HG02588 (cell line): ENCODE results near the gene DMRTA2.

Experiments used
- ATAC-seq: cut with Tn5 transposase; IDR thresholded peaks from one replicate; pipeline ENCODE4 v1.9.1; 2021; ENCODE audit warnings: mild to moderate bottlenecking, moderate library complexity; ENCODE audit not compliant: unreplicated experiment

Gene DMRTA2

GRCh38 chr1:50422946-50423669 lies at the start of gene DMRTA2:
DMRTA2 (minus strand) TSS chr1:50423443; CDS start chr1:50421536, 1,907 bp downstream.
- ATAC-seq: no peak

- no peak for ATAC-seq
Measured at GRCh38 chr1:50471967-50472366, 48.7 kb upstream of the DMRTA2 start.

DNA sequence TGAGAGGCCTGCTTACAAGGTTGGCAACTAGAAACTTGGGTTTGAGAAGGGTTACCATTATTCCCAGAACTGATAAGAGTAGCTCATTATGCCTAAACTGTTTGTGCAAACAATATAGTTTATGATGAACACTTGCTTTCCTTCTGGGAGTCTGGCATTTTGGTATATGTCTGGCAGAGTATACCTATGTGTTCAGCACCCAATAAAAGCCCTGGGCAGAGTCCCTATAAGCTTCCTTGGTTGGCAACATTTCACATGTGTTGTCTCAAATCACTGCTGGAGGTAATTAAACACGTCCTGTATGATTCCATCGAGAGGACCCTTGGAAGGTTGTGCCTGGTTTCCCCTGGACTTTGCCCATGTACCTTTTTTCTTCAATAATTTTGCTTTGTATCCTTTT lies 39.7 kb upstream of the DMRTA2 start:
- no peak for ATAC-seq

DNA sequence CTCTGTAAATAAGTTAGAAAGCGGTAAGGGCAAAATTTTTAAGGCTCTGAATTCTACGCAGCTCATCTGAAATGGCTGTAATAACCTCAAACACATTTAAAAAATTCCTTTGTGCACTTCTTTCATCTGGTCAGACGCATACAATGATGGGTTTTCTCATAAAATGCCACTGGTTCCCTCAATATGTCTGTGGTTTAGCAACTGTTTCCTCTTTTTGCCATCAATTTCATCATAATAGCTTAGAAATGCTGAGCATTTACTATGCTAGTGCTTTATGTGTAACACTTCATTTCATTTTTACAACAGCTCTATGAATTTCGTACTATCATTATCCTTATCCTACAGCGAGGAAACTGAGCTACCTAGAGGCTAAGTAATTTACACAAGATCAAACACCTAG lies 35.3 kb upstream of the DMRTA2 start:
- no peak for ATAC-seq

DNA sequence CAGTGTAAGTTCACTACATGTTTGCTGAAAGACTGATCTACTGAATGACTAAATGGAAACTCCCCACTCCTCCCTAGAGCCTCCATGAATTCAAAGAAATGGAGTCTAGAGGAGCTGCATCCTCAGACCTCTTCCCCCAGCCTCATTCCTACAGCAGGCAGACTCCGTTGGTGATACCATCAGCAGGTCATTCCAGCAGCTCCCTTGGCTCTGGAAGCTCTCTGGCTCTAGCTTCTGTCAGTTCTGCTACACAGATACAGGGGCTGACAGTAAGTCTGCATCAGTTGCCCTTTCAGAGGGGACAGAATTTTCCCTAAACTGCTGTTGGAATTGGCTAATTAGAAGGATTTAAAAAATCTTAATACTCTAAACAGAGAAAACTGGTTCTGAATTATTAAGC lies 31.7 kb upstream of the DMRTA2 start:
- ATAC-seq: no peak

DNA sequence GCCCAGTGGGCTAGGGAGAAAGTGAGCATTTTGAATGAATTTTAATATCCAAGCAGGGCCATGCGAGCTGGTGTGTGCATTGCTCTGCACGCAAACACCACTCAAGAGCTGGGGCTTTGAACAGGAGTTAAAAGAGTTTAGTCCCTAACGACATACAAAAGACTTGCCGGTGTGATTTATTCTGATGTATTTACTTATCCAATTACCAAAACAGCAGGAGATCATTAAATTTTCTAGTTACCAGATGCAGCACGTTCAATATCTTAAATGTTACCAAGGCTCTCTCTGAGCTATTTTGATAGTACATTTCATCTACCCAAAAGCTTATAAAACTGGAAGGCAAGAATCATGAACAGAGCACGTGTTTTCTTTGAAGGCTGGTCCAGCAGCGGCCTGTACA lies 30.0 kb upstream of the DMRTA2 start:
- no peak for ATAC-seq

DNA sequence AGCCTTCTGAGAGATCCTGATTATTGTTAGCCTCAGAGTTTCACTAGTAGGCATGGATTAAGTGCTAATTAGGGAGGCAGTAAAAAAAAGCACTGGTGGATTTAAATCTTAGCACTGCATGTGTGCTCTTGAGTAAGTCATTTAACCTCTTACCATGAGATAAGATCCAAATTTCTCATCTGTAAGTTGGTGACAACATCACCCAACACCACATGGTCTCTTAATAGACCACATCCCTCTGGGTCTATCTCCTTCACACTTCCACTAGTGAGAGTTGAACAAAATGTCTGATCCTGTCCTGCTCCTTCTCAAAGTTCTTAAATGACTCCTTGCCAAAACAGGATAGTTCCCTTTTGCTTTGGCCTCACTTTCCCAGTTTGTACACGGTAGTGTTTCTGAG lies 29.5 kb upstream of the DMRTA2 start:
- ATAC-seq: no peak

DNA sequence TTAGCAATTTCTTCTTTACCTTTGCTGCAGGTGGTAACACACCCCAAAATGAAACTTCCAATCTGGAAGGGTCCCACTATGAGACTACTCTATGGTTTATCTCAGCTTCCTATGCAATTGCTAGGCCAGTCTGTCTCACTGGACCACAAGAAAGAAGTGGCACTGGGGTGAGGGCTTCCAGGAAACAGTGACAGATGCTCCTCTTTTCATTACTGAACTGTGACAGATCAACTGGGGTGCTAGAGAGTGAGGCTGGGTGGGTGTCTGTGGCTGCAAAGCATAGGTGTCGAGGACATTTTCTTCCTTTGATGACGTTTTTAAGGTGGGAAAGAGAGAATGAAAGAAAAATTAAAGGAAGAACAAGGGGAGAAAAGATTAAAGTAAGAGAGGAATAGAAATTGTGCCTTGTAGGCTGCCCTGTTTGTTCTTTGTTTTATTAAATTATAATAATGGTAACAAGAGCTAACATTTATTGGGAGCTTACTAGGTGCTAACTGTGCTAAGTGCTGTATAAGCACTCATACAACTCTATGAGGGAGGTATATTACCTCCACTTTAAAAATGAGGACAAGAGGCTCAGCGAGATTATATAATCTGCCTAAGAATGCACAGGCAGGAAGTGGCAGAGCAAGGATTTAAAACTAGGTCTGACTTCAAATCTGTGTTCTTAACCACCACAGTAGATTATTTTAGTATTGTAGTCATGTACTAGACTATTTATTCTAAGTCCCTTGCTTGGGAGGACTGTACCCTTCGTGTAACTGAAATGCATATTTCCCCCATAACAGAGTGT lies 27.8 kb upstream of the DMRTA2 start:
- ATAC-seq: no peak

DNA sequence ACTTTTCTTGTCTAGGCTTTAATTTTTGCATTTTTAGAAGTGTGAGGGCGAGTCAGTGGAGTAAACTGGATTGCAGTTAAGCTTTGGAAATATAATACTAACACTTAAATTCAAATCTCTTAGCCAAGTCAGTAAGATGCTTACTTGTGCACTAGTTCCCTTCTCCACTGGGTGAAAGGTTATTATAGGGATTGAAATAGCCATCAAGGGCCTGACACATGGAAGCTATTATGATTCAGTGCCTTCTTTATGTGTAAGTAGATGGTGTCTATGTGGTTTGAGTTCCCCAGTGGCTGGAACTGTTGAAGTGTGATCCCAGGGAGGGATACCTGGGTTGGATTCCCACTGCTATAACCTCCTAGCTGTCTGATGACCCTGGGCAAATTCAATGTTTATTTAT lies 24.7 kb upstream of the DMRTA2 start:
- ATAC-seq: no peak

DNA sequence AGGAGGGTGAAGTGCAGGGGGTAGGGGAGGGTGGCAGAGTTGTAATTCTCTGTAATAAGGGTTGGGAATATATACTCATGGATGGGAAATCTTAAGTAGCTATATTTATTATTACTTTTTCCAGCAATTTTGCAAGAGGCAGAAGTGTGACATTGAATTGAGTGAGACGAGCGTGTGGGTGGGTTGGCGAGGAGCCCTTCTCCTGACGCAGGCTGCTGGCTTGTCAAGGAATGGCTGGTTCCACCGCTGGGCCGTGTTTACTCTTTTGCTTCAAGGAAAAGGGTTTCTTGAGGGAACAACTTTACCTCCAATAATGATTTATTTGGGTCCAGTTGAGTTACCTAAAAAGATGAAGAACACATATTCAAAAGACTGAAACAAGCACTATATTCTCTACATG lies 17.9 kb upstream of the DMRTA2 start:
- no peak for ATAC-seq

DNA sequence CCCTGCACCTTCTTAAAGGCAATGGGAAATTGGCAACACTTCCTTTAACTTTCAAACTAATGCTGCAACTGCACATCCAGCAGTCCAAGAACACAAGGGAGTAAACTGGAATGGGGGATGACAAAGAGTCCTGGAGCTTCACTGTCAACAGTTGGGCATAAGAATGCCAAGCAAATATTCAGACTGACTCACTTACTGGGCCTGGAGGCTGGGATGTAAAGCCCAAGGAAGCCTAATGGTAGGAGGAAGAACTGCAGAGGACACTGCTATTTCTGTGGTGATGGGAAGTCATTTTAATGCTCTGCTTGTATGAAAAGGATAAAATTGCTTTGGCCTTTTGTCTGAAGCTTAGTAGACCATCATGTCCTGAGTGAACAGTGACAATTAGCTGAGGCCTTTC lies 15.7 kb upstream of the DMRTA2 start:
- ATAC-seq: no peak

DNA sequence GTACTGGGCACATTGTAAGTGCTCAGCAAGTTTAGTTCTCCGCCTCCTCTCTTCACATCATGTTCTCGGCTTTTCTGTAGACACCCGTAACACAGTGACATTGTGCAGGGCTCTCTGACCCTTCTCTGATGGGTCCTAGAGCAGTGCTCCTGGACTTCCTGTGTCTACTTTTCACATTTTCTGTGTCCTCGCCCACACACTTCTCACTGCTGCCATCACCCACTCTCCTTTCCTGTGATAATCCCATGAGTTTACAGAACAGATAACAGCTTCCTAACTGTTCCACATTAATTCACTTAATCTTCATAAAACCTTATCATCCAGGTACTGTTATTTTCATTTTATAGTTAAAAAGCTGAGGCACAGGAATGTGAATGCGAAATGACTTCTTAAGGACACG lies 13.2 kb upstream of the DMRTA2 start:
- no peak for ATAC-seq

- ATAC-seq: no peak
Measured at GRCh38 chr1:50430010-50430405, 6.8 kb upstream of the DMRTA2 start.

DNA sequence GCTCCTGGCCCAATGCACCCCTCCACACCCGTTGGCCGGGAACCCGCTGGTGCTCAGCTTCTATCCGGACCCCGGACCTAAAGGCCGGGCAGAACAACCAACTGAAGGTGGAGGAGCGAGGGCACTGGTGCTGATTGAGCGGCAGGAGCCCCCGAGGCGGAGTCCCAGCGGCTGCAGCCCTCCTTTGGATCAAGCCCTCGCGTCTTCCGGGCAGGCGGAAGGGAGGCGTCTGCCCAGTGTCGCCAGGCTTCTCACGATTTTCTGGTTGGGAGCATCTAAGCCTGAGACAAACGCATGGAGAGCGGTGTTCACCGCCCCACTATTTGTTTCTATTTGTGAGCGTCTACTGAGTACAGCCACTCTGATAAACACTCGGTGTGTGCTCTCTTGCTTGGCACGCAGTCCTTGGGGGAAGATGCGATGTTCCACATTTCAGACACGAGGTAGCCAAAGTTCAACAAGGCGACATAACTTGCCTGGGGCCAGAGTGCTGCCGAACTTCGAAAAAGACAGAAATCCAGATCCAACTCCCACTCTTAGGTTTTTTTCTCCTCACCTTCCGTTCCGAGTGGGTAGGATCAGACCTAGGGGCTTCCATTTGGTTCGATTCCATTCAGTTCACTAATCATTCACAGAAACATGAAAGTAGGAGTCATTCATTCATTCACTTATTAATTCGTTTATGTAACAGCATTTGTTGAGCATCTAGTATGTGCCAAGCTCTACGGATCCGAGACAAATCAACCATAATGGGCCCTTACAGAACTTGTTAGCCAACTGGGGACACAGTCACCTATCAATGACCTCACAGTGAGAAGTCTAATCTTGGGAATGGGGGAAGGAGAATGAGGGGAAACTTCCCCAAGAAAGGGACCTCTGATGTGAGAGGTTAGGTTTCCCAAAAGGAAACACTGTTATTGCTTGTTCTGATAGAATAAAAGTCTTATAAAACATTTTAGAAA lies 4.9 kb upstream of the DMRTA2 start:
- ATAC-seq: no peak

GRCh38 chr1:50427086-50427817 lies 4.0 kb upstream of the DMRTA2 start:
- no peak for ATAC-seq

GRCh38 chr1:50426702-50427085 lies 3.5 kb upstream of the DMRTA2 start:
- ATAC-seq: no peak

- ATAC-seq: no peak
Measured at GRCh38 chr1:50426108-50426700, 3.0 kb upstream of the DMRTA2 start.

DNA sequence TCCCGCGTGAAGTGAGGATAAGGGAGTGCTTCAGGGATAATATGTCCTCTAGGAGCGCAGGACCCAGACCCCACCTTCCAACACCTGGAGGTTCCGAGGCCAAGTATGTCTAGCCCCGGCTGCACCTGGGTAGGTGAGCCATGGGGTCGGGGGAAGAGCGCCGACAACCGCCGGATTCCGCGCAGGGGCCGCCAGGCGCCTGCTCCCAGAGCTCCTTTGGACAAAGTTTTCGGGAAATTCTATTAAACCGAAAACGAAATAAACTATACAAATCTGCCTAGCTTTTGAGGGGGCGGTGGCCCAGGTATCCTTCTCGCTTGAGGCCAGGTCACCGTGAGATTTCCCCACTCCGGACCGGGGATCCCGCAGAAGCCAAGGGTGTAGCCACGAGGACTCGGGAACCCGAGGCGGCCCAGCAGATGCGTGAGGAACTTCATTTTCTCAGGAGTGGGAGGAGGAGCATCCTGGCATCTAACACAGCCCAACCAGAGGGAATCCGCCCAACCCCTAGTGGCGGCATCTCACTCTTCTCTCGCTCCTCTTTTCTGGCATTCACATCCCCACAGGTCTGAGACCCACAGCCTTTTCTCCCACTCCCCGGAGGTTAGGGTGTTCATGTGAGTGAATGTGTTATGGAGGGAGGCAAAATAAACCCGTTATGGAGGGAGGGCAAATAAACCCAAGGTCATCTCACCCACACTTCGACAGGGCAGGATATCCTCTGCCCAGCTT lies 2.3 kb upstream of the DMRTA2 start:
- ATAC-seq: no peak

DNA sequence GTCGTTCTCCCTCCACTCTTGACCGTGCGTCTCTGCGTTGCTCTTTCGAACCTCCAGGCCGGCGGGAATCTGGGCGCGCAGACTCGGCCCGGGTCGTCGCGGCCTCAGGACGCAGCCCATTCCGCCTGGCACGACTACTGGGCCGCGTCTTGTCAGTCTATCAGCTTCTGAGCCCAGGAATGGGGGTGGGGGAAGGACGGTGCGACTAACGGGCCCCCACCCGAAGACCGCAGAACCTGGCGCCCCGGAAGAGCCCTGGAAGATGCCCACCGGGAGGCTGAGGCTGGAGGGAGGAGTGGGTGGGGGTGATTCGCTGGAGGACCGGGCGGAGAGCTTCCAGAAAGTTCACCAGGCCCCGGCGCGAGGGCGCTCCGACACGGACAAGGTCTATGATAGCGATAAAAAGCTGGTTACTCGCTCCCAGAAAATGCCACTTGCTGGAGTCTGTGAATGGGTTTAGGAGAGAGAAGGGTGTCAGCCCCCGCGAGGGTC lies 1.7 kb upstream of the DMRTA2 start:
- ATAC-seq: no peak
